PC-9 (cell line): ENCODE data around the gene PHC2. TPM values are rescaled to one million over a fixed set of nuclear protein-coding genes. Genes with fewer than 3 reads are reported as not detected.

Experiments
- BruUV-seq: library from RNA; stranded (reverse); fragments of 400-500 nt; replicated peaks from 2 replicates; lab custom pipeline; 2021; lab: Mats Ljungman, UMichigan
- CTCF ChIA-PET: fragments of 300-600 bp; sonication (Branson Sonifier 250); formaldehyde crosslinking; loops from one replicate; lab custom pipeline; 2022; ENCODE audit warnings: antibody characterized with exemption; lab: Charles Lee
- POLR2A ChIA-PET: fragments of 300-600 bp; sonication (Branson Sonifier 250); formaldehyde crosslinking; loops from one replicate; lab custom pipeline; 2022; ENCODE audit warnings: antibody characterized with exemption; ENCODE audit not compliant: unreplicated experiment; lab: Charles Lee
- DNase-seq, 2 experiments: peaks; one replicate each; pipeline versions ENCODE4 v3.0.0 to v3.0.0-alpha.2; 2015 to 2022; ENCODE audit warnings: mixed read lengths in 1 of 2
- H2AFZ ChIP-seq: fragments of 200-600 bp; sonication (generic); 2 replicates; pipeline ENCODE4 v1.8.1; 2017; ENCODE audit warnings: antibody characterized with exemption
- H3F3A ChIP-seq: fragments of 200-600 bp; sonication (generic); 2 replicates; pipeline ENCODE4 v1.8.1; 2017; ENCODE audit warnings: antibody characterized with exemption, mild to moderate bottlenecking, low read depth; ENCODE audit not compliant: insufficient read depth
- H3K27ac ChIP-seq: fragments of 200-600 bp; sonication (generic); 2 replicates; pipeline ENCODE4 v1.6.1; 2016; ENCODE audit warnings: mixed run types
- H3K27me3 ChIP-seq: fragments of 200-600 bp; sonication (generic); 2 replicates; pipeline ENCODE4 v1.6.1; 2016; ENCODE audit warnings: low read depth, mixed run types; ENCODE audit not compliant: insufficient read depth
- H3K36me3 ChIP-seq: fragments of 200-600 bp; sonication (generic); 2 replicates; pipeline ENCODE4 v1.6.1; 2016; ENCODE audit warnings: low read depth, mixed run types
- H3K4me1 ChIP-seq: fragments of 200-600 bp; sonication (generic); replicated peaks from 2 replicates; pipeline ENCODE4 v1.6.1; 2016; ENCODE audit warnings: mixed run types; ENCODE audit not compliant: insufficient read depth
- H3K4me2 ChIP-seq: fragments of 200-600 bp; sonication (generic); 2 replicates; pipeline ENCODE4 v1.6.1; 2017; ENCODE audit warnings: mixed run types
- H3K4me3 ChIP-seq: fragments of 200-600 bp; sonication (generic); 2 replicates; pipeline ENCODE4 v1.6.1; 2016; ENCODE audit warnings: mixed run types
- H3K79me2 ChIP-seq: fragments of 200-600 bp; sonication (generic); 2 replicates; pipeline ENCODE4 v1.6.1; 2017; ENCODE audit warnings: low read depth, mixed run types
- H3K9me2 ChIP-seq: fragments of 200-600 bp; sonication (generic); 2 replicates; pipeline ENCODE4 v1.8.1; 2017; ENCODE audit warnings: mild to moderate bottlenecking; ENCODE audit not compliant: insufficient read depth
- H3K9me3 ChIP-seq: fragments of 200-600 bp; sonication (generic); 2 replicates; pipeline ENCODE4 v1.8.1; 2016; ENCODE audit warnings: low read depth; ENCODE audit not compliant: insufficient read depth
- H4K20me1 ChIP-seq: fragments of 200-600 bp; sonication (generic); 2 replicates; pipeline ENCODE4 v1.8.1; 2017; ENCODE audit not compliant: insufficient read depth
- CTCF ChIP-seq: fragments of 200-600 bp; sonication (generic); conservative IDR thresholded peaks from 2 replicates; pipeline ENCODE4 v1.6.1; 2017; ENCODE audit warnings: mixed run types, antibody characterized with exemption, mild to moderate bottlenecking, moderate library complexity
- EZH2 ChIP-seq: fragments of 200-600 bp; sonication (generic); IDR thresholded peaks from 2 replicates; pipeline ENCODE4 v1.8.0; 2017; ENCODE audit warnings: antibody characterized with exemption, low read depth
- intact Hi-C: fragments of 100-400 bp; cut with micrococcal nuclease; formaldehyde crosslinking; loops from one replicate; pipeline ENCODE4 v1.10.0; 2022; ENCODE audit not compliant: unreplicated experiment
- total RNA-seq: library from RNA; stranded (reverse); gene quantifications from 2 replicates; pipeline ENCODE4 v1.2.3, GENCODE V29; 2021

PHC2 gene
- total RNA-seq, 1 experiment from 2014 or later = 48.1 TPM

GRCh38 chr1:33473900-33474299 lies 43.0 kb upstream of the PHC2 start:
- Histone ChIP-seq H3K27ac (no peak overlapping the region), H3K9me3 (no peaks in the 10 kb centered on the region), H3K36me3 (no peaks in the 10 kb centered on the region), H3K27me3 (no peaks in the 10 kb centered on the region), H3K79me2 (peaks cover 11% of the 10 kb centered on the region; the same call in 1 of the 2 replicates), H3K4me2 (0 out of 2 replicates have a peak overlapping the region, but pooled peaks have one; percentile 80), H3K9me2 (no peaks in the 10 kb centered on the region), H4K20me1 (no peaks in the 10 kb centered on the region), H3F3A (no peaks in the 10 kb centered on the region), H3K4me3 (no peak overlapping the region), H2AFZ (no peak overlapping the region), H3K4me1 (peaks cover 10% of the 10 kb centered on the region)
- intact Hi-C loops = loop anchor here (5.0 to 10.0 kb wide), 4 partner anchors 107 to 599 kb away; partner anchors contain the start of gene FNDC5
- DNase-seq = no peak
- TF ChIP-seq CTCF (no peak), EZH2 (no peak)
- no TSS peak for BruUV-seq
- ChIA-PET POLR2A (no interaction called here), CTCF (no interaction called here)

DNA sequence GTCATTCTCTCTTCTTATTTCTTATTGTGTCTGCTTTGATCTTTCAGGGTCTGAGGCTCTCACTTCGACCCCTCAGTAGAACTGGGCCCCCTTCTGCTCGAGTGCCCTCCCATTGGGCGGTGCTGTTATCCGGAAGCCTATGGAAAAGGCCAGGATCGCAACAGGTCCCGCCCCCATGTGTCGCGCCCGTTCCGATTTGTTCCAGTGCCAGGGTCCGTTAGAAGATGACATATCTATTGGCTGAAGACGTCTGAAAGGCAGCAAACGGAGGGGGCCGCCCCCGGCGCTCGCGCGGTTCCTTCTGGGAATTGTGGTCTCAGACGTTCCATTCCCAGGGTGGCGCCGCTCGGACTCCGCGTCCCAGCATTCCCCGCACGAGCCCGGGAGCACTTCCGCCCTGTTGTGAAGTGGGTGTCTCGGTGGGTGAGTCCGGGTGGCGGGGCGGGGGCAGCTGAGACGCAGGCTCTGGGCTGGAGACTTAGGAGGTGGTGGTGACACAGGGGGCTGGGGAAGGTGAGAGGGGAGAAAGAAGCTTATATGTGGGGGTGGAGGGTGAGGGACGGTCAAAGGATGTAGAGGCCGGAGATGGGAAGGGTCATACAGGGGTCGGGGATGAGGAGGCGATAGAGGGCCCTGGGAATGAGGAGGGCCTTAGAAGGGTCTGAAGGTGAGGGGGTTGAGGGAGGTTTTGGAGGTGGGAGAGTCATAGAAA lies 41.5 kb upstream of the PHC2 start, which contains the start of gene ZSCAN20:
Gene ZSCAN20, plus strand, starts transcription at position 377 of the 712 bp plus-strand sequence. CDS start 6,644 bp downstream, outside the sequence.
- TF ChIP-seq CTCF (no peak), EZH2 (no peak)
- ChIA-PET POLR2A (no interaction called here), CTCF (interaction anchor here (0.5 to 1.3 kb wide), 2 partner anchors 10 to 177 kb away, joined by 3 to 6 read pairs; no protein-coding TSS in a partner anchor)
- Histone ChIP-seq H3K9me3 (no peaks in the 10 kb centered on the region), H4K20me1 (no peaks in the 10 kb centered on the region), H3K27ac (no peak within 1 kb of the TSS), H3K4me2 (peak within 1 kb of the TSS; percentile 80), H3F3A (no peaks in the 10 kb centered on the region), H2AFZ (peak within 1 kb of the TSS; percentile 85), H3K36me3 (no peaks in the 10 kb centered on the region), H3K4me1 (peaks cover 10% of the 10 kb centered on the region), H3K9me2 (no peaks in the 10 kb centered on the region), H3K27me3 (no peaks in the 10 kb centered on the region), H3K79me2 (peaks cover 11% of the 10 kb centered on the region; the same call in 1 of the 2 replicates), H3K4me3 (peak within 1 kb of the TSS; percentile 66)
- no TSS peak for BruUV-seq
- intact Hi-C loops = loop anchor here (5.0 to 10.0 kb wide), 4 partner anchors 105 to 598 kb away; partner anchors contain the start of gene FNDC5
- DNase-seq = peak; percentile 92 to 96

GRCh38 chr1:33471416-33471815 lies 40.5 kb upstream of the PHC2 start:
- H3K4me1 ChIP-seq = peaks cover 10% of the 10 kb centered on the region
- no peaks in the 10 kb centered on the region for H3K27me3 ChIP-seq
- intact Hi-C loops = loop anchor here (5.0 to 10.0 kb wide), 4 partner anchors 104 to 597 kb away; partner anchors contain the start of gene FNDC5
- no peaks in the 10 kb centered on the region for H3F3A ChIP-seq
- H3K79me2 ChIP-seq = peaks cover 11% of the 10 kb centered on the region; the same call in 1 of the 2 replicates
- TF ChIP-seq EZH2 = no peak
- TF ChIP-seq CTCF = no peak
- no peak overlapping the region for H3K27ac ChIP-seq
- ChIA-PET POLR2A (no interaction called here), CTCF (interaction anchor here (0.8 to 1.3 kb wide), 3 partner anchors 13 to 538 kb away, joined by 3 to 6 read pairs (median 3); no protein-coding TSS in a partner anchor)
- no peaks in the 10 kb centered on the region for H3K9me3 ChIP-seq
- H3K4me3 ChIP-seq = no peak overlapping the region
- no peak for DNase-seq
- peak overlapping the region; percentile 76 for H2AFZ ChIP-seq
- no peaks in the 10 kb centered on the region for H3K36me3 ChIP-seq
- peak overlapping the region; percentile 74 for H3K4me2 ChIP-seq
- no TSS peak for BruUV-seq
- H3K9me2 ChIP-seq = no peaks in the 10 kb centered on the region
- no peaks in the 10 kb centered on the region for H4K20me1 ChIP-seq
